H9 (cell line): ENCODE data around the gene SLC19A1. TPM values are rescaled to one million over a fixed set of nuclear protein-coding genes. Genes with fewer than 3 reads are reported as not detected.

ENCODE experiments used
- DNase-seq: peaks from one replicate; pipeline ENCODE4 v3.0.0-alpha.2; 2017
- H2AFZ ChIP-seq: one replicate; pipeline ENCODE4 v1.6.1; 2013; ENCODE audit warnings: mild to moderate bottlenecking, low read length, control low read depth, moderate library complexity
- H2AK5ac ChIP-seq: 2 replicates; pipeline ENCODE4 v1.6.1; 2013; ENCODE audit warnings: low read length, control low read depth, mixed read lengths; ENCODE audit not compliant: insufficient read length
- H2BK120ac ChIP-seq: one replicate; pipeline ENCODE4 v1.6.1; 2013; ENCODE audit warnings: low read depth, mild to moderate bottlenecking, low read length, control low read depth, inconsistent platforms; ENCODE audit not compliant: poor library complexity, severe bottlenecking
- H2BK12ac ChIP-seq: 2 replicates; pipeline ENCODE4 v1.6.1; 2013; ENCODE audit warnings: low read length, control low read depth, mixed read lengths, low read depth; ENCODE audit not compliant: insufficient read length
- H2BK15ac ChIP-seq: 2 replicates; pipeline ENCODE4 v1.6.1; 2013; ENCODE audit warnings: low read depth, low read length, control low read depth
- H2BK20ac ChIP-seq: one replicate; pipeline ENCODE4 v1.6.1; 2013; ENCODE audit warnings: low read depth, mild to moderate bottlenecking, low read length, control low read depth, inconsistent platforms; ENCODE audit not compliant: poor library complexity, severe bottlenecking
- H2BK5ac ChIP-seq: 2 replicates; pipeline ENCODE4 v1.6.1; 2013; ENCODE audit warnings: low read length, control low read depth, mixed read lengths; ENCODE audit not compliant: insufficient read length
- H3K14ac ChIP-seq: 2 replicates; pipeline ENCODE4 v1.6.1; 2013; ENCODE audit warnings: low read length, control low read depth; ENCODE audit not compliant: insufficient read depth
- H3K18ac ChIP-seq: 2 replicates; pipeline ENCODE4 v1.6.1; 2013; ENCODE audit warnings: low read depth, mild to moderate bottlenecking, mixed read lengths, low read length, control low read depth; ENCODE audit not compliant: insufficient read length
- H3K23ac ChIP-seq: 2 replicates; pipeline ENCODE4 v1.6.1; 2013; ENCODE audit warnings: low read length, control low read depth, mixed read lengths, low read depth; ENCODE audit not compliant: insufficient read length
- H3K23me2 ChIP-seq: 2 replicates; pipeline ENCODE4 v1.6.1; 2013; ENCODE audit warnings: low read depth, mild to moderate bottlenecking, mixed read lengths, low read length, control low read depth; ENCODE audit not compliant: insufficient read length, poor library complexity, severe bottlenecking
- H3K27ac ChIP-seq: 2 replicates; pipeline ENCODE4 v1.5.1; 2013; ENCODE audit warnings: low read length, control low read depth, mixed read lengths, low read depth; ENCODE audit not compliant: insufficient read length
- H3K27me3 ChIP-seq: 2 replicates; pipeline ENCODE4 v1.6.1; 2013; ENCODE audit warnings: low read length, control low read depth, inconsistent platforms; ENCODE audit not compliant: insufficient read depth
- H3K4ac ChIP-seq: 2 replicates; pipeline ENCODE4 v1.6.1; 2013; ENCODE audit warnings: low read depth, mild to moderate bottlenecking, control low read depth, inconsistent platforms, low read length, moderate library complexity
- H3K4me1 ChIP-seq: 2 replicates; pipeline ENCODE4 v1.6.1; 2013; ENCODE audit warnings: low read length, control low read depth, inconsistent platforms; ENCODE audit not compliant: insufficient read depth
- H3K4me2 ChIP-seq: 2 replicates; pipeline ENCODE4 v1.6.1; 2013; ENCODE audit warnings: low read length, control low read depth, mixed read lengths; ENCODE audit not compliant: insufficient read length, insufficient read depth
- H3K56ac ChIP-seq: 2 replicates; pipeline ENCODE4 v1.6.1; 2013; ENCODE audit warnings: low read depth, mild to moderate bottlenecking, mixed read lengths, low read length, control low read depth; ENCODE audit not compliant: insufficient read length
- H3K79me1 ChIP-seq: 2 replicates; pipeline ENCODE4 v1.6.1; 2013; ENCODE audit warnings: low read depth, mild to moderate bottlenecking, moderate library complexity, low read length, control low read depth, inconsistent platforms; ENCODE audit not compliant: insufficient read depth, poor library complexity, severe bottlenecking
- H3K79me2 ChIP-seq: 2 replicates; pipeline ENCODE4 v1.6.1; 2013; ENCODE audit warnings: low read length, control low read depth, inconsistent platforms; ENCODE audit not compliant: insufficient read depth
- H3K9ac ChIP-seq: 2 replicates; pipeline ENCODE4 v1.6.1; 2013; ENCODE audit warnings: low read length, control low read depth, mixed read lengths; ENCODE audit not compliant: insufficient read length; ENCODE audit errors: extremely low read depth
- H3K9me3 ChIP-seq: one replicate; pipeline ENCODE4 v1.6.1; 2013; ENCODE audit warnings: low read depth, low read length, inconsistent platforms; ENCODE audit not compliant: control insufficient read depth
- H3T11ph ChIP-seq: one replicate; pipeline ENCODE4 v1.6.1; 2013; ENCODE audit warnings: mild to moderate bottlenecking, low read length, control low read depth, inconsistent platforms
- H4K20me1 ChIP-seq: one replicate; pipeline ENCODE4 v1.6.1; 2013; ENCODE audit not compliant: control insufficient read depth, insufficient read length, insufficient read depth
- H4K5ac ChIP-seq: 2 replicates; pipeline ENCODE4 v1.6.1; 2013; ENCODE audit warnings: low read depth, mild to moderate bottlenecking, mixed read lengths, low read length, control low read depth; ENCODE audit not compliant: insufficient read length
- H4K8ac ChIP-seq: replicated peaks from 2 replicates; pipeline ENCODE4 v1.6.1; 2013; ENCODE audit warnings: low read length, control low read depth, mixed read lengths, low read depth; ENCODE audit not compliant: insufficient read length
- H4K91ac ChIP-seq: 2 replicates; pipeline ENCODE4 v1.6.1; 2013; ENCODE audit warnings: low read depth, mild to moderate bottlenecking, moderate library complexity, mixed read lengths, low read length, control low read depth; ENCODE audit not compliant: insufficient read length
- H3K27ac Mint-ChIP-seq, 3 experiments: 2 replicates in 2 of 3; 3 replicates in 1 of 3; pipeline ENCODE4 v1.8.0; 2020 to 2021; ENCODE audit warnings: mixed read lengths in 3 of 3, mild to moderate bottlenecking in 1 of 3, moderate library complexity in 1 of 3
- H3K27me3 Mint-ChIP-seq: 2 replicates; pipeline ENCODE4 v1.8.0; 2021; ENCODE audit warnings: low read depth, mild to moderate bottlenecking, moderate library complexity, mixed read lengths
- H3K36me3 Mint-ChIP-seq, 3 experiments: 2 replicates in 2 of 3; 3 replicates in 1 of 3; pipeline ENCODE4 v1.8.0; 2020 to 2021; ENCODE audit warnings: low read depth in 3 of 3, mixed read lengths in 3 of 3; ENCODE audit not compliant: insufficient read depth in 1 of 3
- H3K4me1 Mint-ChIP-seq, 2 experiments: 2 replicates each; pipeline ENCODE4 v1.8.0; 2020; ENCODE audit warnings: mixed read lengths in 2 of 2
- H3K4me3 Mint-ChIP-seq, 2 experiments: 2 replicates in 1 of 2; 3 replicates in 1 of 2; pipeline ENCODE4 v1.8.0; 2020 to 2021; ENCODE audit warnings: mild to moderate bottlenecking in 2 of 2, mixed read lengths in 2 of 2, moderate library complexity in 1 of 2
- H3K9me3 Mint-ChIP-seq, 2 experiments: 2 replicates in 1 of 2; 3 replicates in 1 of 2; pipeline ENCODE4 v1.8.0; 2020; ENCODE audit warnings: mild to moderate bottlenecking in 2 of 2, mixed read lengths in 2 of 2, moderate library complexity in 1 of 2
- CTCF ChIP-seq: fragments of 200-600 bp; sonication (generic); conservative IDR thresholded peaks from 3 replicates; pipeline ENCODE4 v1.8.0; 2021; ENCODE audit warnings: antibody characterized with exemption, mild to moderate bottlenecking
- WGBS: extraction: QIAGEN DNeasy Blood & Tissue Kit; methylation state at CpG from one replicate; pipeline ENCODE4 v1.1.7; 2013; ENCODE audit warnings: missing lambda C conversion rate, low lambda C conversion rate, mixed read lengths; ENCODE audit not compliant: insufficient read length; ENCODE audit errors: extremely low coverage; 5-methylcytosine and 5-hydroxymethylcytosine counted together
- total RNA-seq: library from RNA; stranded (reverse); gene quantifications from 2 replicates; pipeline ENCODE4 v1.2.1, GENCODE V29; 2021

SLC19A1 gene
- total RNA-seq, 1 experiment from 2014 or later = 32.4 TPM

GRCh38 chr21:45493401-45494001 lies 48.7 kb downstream of the SLC19A1 start:
- H3K23me2 ChIP-seq = no peaks in the 10 kb centered on the region
- no peak overlapping the region for H3K18ac ChIP-seq
- TF ChIP-seq CTCF = no peak
- Mint-ChIP-seq H3K9me3 (no peaks in the 10 kb centered on the region), H3K27ac (no peak overlapping the region), H3K27me3 (no peaks in the 10 kb centered on the region), H3K4me3 (no peak overlapping the region), H3K4me1 (peaks cover 5% of the 10 kb centered on the region in 2 experiments), H3K36me3 (peaks cover 20 to 51% (median 43%) of the 10 kb centered on the region in 3 experiments; a peak in 6 of 7 replicates)
- no peak overlapping the region for H2AFZ ChIP-seq
- no peak overlapping the region for H4K5ac ChIP-seq
- H2BK5ac ChIP-seq = no peak overlapping the region
- no peak overlapping the region for H2BK12ac ChIP-seq
- H3K9ac ChIP-seq = no peak overlapping the region
- H3K14ac ChIP-seq = no peak overlapping the region
- no peak overlapping the region for H4K91ac ChIP-seq
- H3K4me2 ChIP-seq = no peak overlapping the region
- H2BK120ac ChIP-seq = no peak overlapping the region
- H4K8ac ChIP-seq = no peak overlapping the region
- H4K20me1 ChIP-seq = peaks cover 4% of the 10 kb centered on the region
- H3K4ac ChIP-seq = no peak overlapping the region
- DNase-seq = no peak
- no peak overlapping the region for H3T11ph ChIP-seq
- no peak overlapping the region for H2AK5ac ChIP-seq
- no peaks in the 10 kb centered on the region for H3K4me1 ChIP-seq
- no peak overlapping the region for H3K27ac ChIP-seq
- H3K56ac ChIP-seq = no peak overlapping the region
- no peaks in the 10 kb centered on the region for H3K79me2 ChIP-seq
- no peaks in the 10 kb centered on the region for H3K79me1 ChIP-seq
- H3K27me3 ChIP-seq = no peaks in the 10 kb centered on the region
- H3K23ac ChIP-seq = no peak overlapping the region
- no peak overlapping the region for H2BK20ac ChIP-seq
- H3K9me3 ChIP-seq = no peaks in the 10 kb centered on the region
- no peak overlapping the region for H2BK15ac ChIP-seq
- WGBS = no CpG with 5 or more reads among the region's 21 CpGs
